Osteocyte (in vitro differentiated cells): ENCODE measurements around the gene CAMKMT. TPM values are rescaled to one million over a fixed set of nuclear protein-coding genes. Genes with fewer than 3 reads are reported as not detected.
A peak's percentile ranks its signal among the peaks of the same experiment; 100 is the strongest.

Experiments
- DNase-seq: peaks from one replicate; pipeline ENCODE4 v3.0.0; 2021; ENCODE audit warnings: mixed read lengths; ENCODE audit not compliant: unreplicated experiment; ENCODE audit errors: extremely low spot score
- H3K27ac Mint-ChIP-seq: one replicate; pipeline ENCODE4 v1.8.0; 2021; ENCODE audit warnings: mild to moderate bottlenecking, mixed read lengths; ENCODE audit not compliant: unreplicated experiment
- H3K27me3 Mint-ChIP-seq: one replicate; pipeline ENCODE4 v1.8.0; 2021; ENCODE audit warnings: mixed read lengths; ENCODE audit not compliant: unreplicated experiment
- H3K36me3 Mint-ChIP-seq: one replicate; pipeline ENCODE4 v1.8.0; 2021; ENCODE audit warnings: mixed read lengths; ENCODE audit not compliant: unreplicated experiment
- H3K4me1 Mint-ChIP-seq: one replicate; pipeline ENCODE4 v1.8.0; 2021; ENCODE audit warnings: mixed read lengths; ENCODE audit not compliant: unreplicated experiment
- H3K4me3 Mint-ChIP-seq: one replicate; pipeline ENCODE4 v1.8.0; 2021; ENCODE audit warnings: mild to moderate bottlenecking, moderate library complexity, mixed read lengths; ENCODE audit not compliant: unreplicated experiment
- H3K9me3 Mint-ChIP-seq: one replicate; pipeline ENCODE4 v1.8.0; 2021; ENCODE audit warnings: mixed read lengths; ENCODE audit not compliant: unreplicated experiment
- total RNA-seq: library from RNA; stranded (reverse); gene quantifications from 2 replicates; pipeline ENCODE4 v1.2.1, GENCODE V29; 2021
- TF ChIP-seq, protein P1 (sequence below): fragments of 200-600 bp; sonication (generic); IDR thresholded peaks from 2 replicates; pipeline ENCODE4 v1.5.0; 2021; ENCODE audit warnings: antibody characterized with exemption, mild to moderate bottlenecking, moderate library complexity

The CAMKMT gene
- total RNA-seq, 1 donor from 2014 or later: 10.9 TPM

DNA sequence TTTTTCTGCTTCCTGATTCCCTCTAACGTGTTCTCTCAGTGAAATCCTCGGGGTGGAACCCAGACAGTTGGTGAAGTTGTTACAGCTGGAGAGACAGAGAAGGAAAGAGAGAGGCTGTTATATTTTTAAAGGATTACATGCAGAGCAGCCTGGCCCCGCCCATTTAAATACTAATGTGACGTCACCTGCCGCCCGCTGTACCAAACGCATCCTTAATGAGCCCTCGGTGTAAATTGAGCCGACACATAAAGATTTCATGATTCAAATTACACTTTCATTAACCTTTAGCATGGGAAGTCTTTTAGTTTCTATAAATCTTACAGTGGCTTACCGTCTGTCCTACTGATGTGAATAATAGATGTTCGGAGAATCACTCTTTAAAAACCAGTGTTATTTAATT is 415.8 kb downstream of the CAMKMT start:
- DNase-seq: no peak
- peak overlapping the region; percentile 46 for H3K4me3 Mint-ChIP-seq
- peaks cover 2% of the 10 kb centered on the region for H3K36me3 Mint-ChIP-seq
- peaks cover 5% of the 10 kb centered on the region for H3K9me3 Mint-ChIP-seq
- TF ChIP-seq, protein P1, sequence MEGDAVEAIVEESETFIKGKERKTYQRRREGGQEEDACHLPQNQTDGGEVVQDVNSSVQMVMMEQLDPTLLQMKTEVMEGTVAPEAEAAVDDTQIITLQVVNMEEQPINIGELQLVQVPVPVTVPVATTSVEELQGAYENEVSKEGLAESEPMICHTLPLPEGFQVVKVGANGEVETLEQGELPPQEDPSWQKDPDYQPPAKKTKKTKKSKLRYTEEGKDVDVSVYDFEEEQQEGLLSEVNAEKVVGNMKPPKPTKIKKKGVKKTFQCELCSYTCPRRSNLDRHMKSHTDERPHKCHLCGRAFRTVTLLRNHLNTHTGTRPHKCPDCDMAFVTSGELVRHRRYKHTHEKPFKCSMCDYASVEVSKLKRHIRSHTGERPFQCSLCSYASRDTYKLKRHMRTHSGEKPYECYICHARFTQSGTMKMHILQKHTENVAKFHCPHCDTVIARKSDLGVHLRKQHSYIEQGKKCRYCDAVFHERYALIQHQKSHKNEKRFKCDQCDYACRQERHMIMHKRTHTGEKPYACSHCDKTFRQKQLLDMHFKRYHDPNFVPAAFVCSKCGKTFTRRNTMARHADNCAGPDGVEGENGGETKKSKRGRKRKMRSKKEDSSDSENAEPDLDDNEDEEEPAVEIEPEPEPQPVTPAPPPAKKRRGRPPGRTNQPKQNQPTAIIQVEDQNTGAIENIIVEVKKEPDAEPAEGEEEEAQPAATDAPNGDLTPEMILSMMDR: no peak
- peaks cover 34% of the 10 kb centered on the region for H3K27me3 Mint-ChIP-seq
- H3K27ac Mint-ChIP-seq: no peak overlapping the region
- peaks cover 19% of the 10 kb centered on the region for H3K4me1 Mint-ChIP-seq

DNA sequence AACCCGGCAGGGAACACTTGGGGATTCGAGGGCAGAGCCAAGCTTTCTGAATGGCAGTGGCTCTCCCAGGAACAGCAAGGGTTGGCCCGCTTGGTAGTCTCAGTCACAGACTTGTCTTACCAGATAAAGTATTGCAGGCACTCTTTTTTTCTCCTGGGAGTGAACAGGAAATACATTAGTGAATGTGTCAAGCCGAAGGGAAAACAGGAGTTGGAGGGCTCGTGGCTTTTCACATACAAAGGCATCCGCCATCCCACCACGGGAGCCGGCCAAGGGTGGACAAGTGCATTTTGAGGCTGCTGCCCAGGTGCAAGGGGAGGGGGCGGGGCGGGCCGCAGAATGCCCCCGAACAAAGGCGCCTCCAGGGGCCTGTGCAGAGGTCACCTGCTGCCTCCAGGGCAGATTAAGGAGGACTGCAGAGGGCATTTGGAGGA is 416.5 kb downstream of the CAMKMT start:
- peak overlapping the region; percentile 46 for H3K4me3 Mint-ChIP-seq
- peak overlapping the region; percentile 31 for H3K27ac Mint-ChIP-seq
- peaks cover 19% of the 10 kb centered on the region for H3K4me1 Mint-ChIP-seq
- peaks cover 5% of the 10 kb centered on the region for H3K9me3 Mint-ChIP-seq
- DNase-seq: no peak
- peaks cover 38% of the 10 kb centered on the region for H3K27me3 Mint-ChIP-seq
- H3K36me3 Mint-ChIP-seq: peaks cover 2% of the 10 kb centered on the region
- TF ChIP-seq, protein P1: no peak

DNA sequence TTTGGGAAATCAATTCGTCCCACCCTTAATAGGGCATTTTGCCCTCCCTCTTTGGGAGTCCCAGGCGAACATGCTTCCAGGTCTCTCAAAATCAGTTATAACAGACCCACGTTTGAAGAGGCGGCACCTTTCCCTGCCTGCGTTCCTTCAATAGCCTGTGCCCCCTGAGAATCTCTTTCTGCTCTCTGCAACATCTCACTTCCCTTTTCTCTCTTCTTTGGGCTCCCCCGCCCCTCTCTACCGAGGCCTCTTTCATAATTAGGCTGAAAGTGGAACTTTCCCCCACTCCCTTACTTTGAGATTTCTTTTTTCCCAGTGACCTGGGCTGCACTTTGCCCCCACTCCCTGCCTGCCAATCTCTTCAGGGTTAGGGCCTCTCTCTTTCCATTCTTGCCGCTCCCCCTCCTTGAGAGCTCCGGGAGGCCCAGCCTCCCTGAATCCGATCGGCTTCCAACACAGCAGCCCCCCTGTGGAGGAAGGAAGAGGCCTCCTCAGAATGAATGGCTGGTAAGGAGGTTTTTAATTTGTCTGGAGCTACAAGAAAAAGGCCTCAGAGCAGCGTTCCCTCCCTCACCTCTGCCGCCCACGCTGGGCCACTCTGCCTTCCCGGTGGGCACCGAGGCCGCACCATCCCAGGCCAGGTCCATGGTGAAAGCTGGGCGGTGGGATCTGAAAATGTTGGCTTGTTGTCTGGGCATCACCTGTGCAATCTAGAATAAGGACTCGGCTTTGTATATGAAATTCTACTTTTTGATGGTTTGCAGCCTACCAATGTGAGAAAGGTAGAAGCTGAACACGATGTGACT is 417.1 kb downstream of the CAMKMT start:
- H3K4me1 Mint-ChIP-seq: peaks cover 19% of the 10 kb centered on the region
- peaks cover 38% of the 10 kb centered on the region for H3K27me3 Mint-ChIP-seq
- H3K27ac Mint-ChIP-seq: no peak overlapping the region
- DNase-seq: no peak
- peaks cover 2% of the 10 kb centered on the region for H3K36me3 Mint-ChIP-seq
- TF ChIP-seq, protein P1: no peak
- H3K4me3 Mint-ChIP-seq: no peak overlapping the region
- peaks cover 5% of the 10 kb centered on the region for H3K9me3 Mint-ChIP-seq

DNA sequence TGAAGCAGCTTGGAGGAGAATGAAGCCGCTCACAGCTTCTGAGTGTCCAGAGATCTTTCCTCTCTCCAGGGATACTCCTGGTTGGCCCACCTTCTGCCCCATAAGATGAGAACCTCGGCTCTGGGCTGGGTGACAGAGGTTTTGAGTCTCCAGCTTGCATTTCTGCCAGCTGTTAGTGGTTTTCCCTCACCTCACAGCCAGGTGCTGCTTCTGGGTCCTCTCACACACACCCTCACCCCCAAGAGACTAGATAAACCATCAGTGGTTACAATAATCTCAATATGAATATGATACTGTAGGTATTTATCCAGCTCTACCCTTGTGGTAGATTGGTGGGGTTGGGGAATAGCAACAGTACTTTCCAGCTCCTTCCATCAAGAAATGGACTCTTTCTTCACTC is 418.0 kb downstream of the CAMKMT start:
- Mint-ChIP-seq H3K27ac (no peak overlapping the region), H3K36me3 (peaks cover 2% of the 10 kb centered on the region), H3K4me3 (no peak overlapping the region), H3K4me1 (peaks cover 19% of the 10 kb centered on the region), H3K27me3 (peaks cover 38% of the 10 kb centered on the region), H3K9me3 (peaks cover 5% of the 10 kb centered on the region)
- TF ChIP-seq, protein P1: no peak
- no peak for DNase-seq

DNA sequence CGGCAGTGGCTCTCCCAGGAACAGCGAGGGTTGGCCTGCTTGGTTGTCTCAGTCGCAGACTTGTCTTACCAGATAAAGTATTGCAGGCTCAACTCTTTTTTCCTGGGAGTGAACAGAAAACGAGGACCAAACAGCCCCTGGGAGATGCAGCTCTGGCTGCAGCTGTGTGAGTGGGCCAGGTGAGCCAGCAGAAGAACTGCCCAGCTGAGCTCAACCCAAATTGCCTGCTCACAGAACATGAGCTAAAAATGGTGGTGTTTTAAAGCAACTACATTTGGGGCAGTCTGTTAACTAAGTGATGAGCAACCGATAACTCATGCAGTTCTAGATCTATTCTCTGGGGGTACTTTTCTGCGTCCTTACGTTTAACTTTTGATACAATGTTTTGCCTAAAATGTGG is 418.7 kb downstream of the CAMKMT start:
- no peak overlapping the region for H3K4me3 Mint-ChIP-seq
- H3K36me3 Mint-ChIP-seq: peaks cover 2% of the 10 kb centered on the region
- no peak for DNase-seq
- H3K4me1 Mint-ChIP-seq: peaks cover 19% of the 10 kb centered on the region
- H3K9me3 Mint-ChIP-seq: peaks cover 5% of the 10 kb centered on the region
- TF ChIP-seq, protein P1: no peak
- peaks cover 35% of the 10 kb centered on the region for H3K27me3 Mint-ChIP-seq
- no peak overlapping the region for H3K27ac Mint-ChIP-seq
